ENCODE results near the gene BUD23. TPM values are rescaled to one million over a fixed set of nuclear protein-coding genes. Genes with fewer than 3 reads are reported as not detected.
A peak's percentile ranks its signal among the peaks of the same experiment; 100 is the strongest.

BUD23 gene
- total and polyA plus RNA-seq, 8 donors, result 17.4 to 71.9 (median 44.2) TPM

- no peak overlapping the region for H3K4me3 ChIP-seq
- no peaks in the 10 kb centered on the region for H3K9me3 ChIP-seq
- H3K27ac ChIP-seq, result peak overlapping the region in 2 of 5 donors; percentile 51 to 53
- peak in 1 of 2 donors; percentile 61 for DNase-seq
- H3K36me3 ChIP-seq, result peaks cover 0 to 32% (median 23%) of the 10 kb centered on the region in 4 donors
- no peaks in the 10 kb centered on the region for H3K27me3 ChIP-seq
- intact Hi-C loops (cut with DNase I; ENCODE audit: low total_unique reads), result no loop called here
- H3K4me1 ChIP-seq, result peaks cover 0 to 44% (median 41%) of the 10 kb centered on the region in 4 donors
- 54 to 73% (median 67%) methylated on average over 10 to 23 of the region's 23 CpGs for WGBS, 5 donors
- TF ChIP-seq POLR2A (IDR thresholded peaks at IDR 0.05) (no peak), CTCF (IDR thresholded peaks at IDR 0.05) (no peak), EP300 (IDR thresholded peaks at IDR 0.05) (no peak), POLR2AphosphoS5 (IDR thresholded peaks at IDR 0.05) (no peak)
Measured at GRCh38 chr7:73704640-73705550, 21.5 kb downstream of the BUD23 start.

GRCh38 chr7:73705551-73705920 is 22.1 kb downstream of the BUD23 start:
- TF ChIP-seq CTCF (IDR thresholded peaks at IDR 0.05) (no peak), POLR2AphosphoS5 (IDR thresholded peaks at IDR 0.05) (no peak), EP300 (IDR thresholded peaks at IDR 0.05) (no peak), POLR2A (IDR thresholded peaks at IDR 0.05) (no peak)
- intact Hi-C loops (cut with DNase I; ENCODE audit: low total_unique reads), result no loop called here
- H3K27ac ChIP-seq, result peak overlapping the region in 2 of 5 donors; percentile 27 to 53
- no peaks in the 10 kb centered on the region for H3K27me3 ChIP-seq
- no peak overlapping the region for H3K4me3 ChIP-seq
- no peaks in the 10 kb centered on the region for H3K9me3 ChIP-seq
- H3K36me3 ChIP-seq, result peaks cover 0 to 26% (median 17%) of the 10 kb centered on the region in 4 donors
- peaks cover 0 to 44% (median 41%) of the 10 kb centered on the region in 4 donors for H3K4me1 ChIP-seq
- DNase-seq, result no peak
- WGBS, 5 donors, result 85 to 92% (median 86%) methylated on average over 10 of the region's 10 CpGs

DNA sequence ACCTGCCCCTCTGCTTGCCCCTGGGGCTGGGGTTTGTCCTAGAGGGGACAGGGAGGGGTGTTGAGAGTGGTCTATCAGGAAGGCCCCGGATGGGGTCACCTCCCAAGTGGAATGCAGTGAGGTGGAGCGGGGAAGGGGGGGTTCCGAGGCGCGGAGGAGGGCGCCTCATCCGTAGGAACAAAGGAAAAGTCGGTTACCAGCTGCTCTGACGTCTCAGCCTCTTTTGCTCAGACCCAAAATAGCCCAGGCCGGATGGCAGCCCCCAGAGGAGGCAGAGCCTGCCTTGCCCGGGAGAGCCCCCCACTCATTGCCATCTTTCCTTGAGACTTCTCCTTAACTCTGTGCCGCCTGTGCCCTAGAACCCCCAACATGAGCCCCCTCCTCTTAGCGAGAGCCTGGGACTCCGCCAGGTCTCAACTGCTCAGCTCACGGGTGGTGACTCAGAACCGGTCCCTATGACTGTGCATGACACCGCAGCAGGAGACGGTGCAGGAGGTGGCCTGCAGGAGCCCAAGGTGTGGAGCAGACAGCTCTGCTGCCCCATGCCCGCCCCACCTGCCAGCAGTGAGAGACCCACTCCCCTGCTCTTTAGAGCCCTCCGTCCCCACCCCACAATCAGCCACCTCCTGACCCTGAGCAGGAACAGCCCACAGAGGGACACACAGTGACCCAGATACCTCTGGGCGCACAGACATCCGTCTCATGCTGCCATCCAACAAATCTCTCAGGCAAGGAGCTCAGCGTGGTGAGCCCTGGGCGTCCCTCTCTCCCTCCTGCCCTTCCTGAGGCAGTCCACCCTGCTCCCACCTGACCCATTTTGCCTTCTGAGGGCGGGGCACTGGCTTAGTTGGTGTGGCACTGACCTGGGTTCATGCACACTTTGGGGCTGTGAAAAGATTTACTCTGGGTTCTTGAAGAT is 23.0 kb downstream of the BUD23 start:
- 71 to 84% (median 78%) methylated on average over 21 to 25 of the region's 25 CpGs for WGBS, 5 donors
- peak overlapping the region in 4 of 5 donors; percentile 6 to 48 (median 32) for H3K27ac ChIP-seq

More for the DNA sequence above, 23.0 kb downstream of the BUD23 start:
- H3K27me3 ChIP-seq, result no peaks in the 10 kb centered on the region
- no peak overlapping the region for H3K4me3 ChIP-seq
- TF ChIP-seq EP300 (IDR thresholded peaks at IDR 0.05) (no peak), POLR2A (IDR thresholded peaks at IDR 0.05) (no peak), CTCF (IDR thresholded peaks at IDR 0.05) (no peak), POLR2AphosphoS5 (IDR thresholded peaks at IDR 0.05) (no peak)
- peak in 1 of 2 donors; percentile 19 for DNase-seq
- H3K36me3 ChIP-seq, result peaks cover 0 to 19% (median 14%) of the 10 kb centered on the region in 4 donors
- peaks cover 0 to 44% (median 41%) of the 10 kb centered on the region in 4 donors for H3K4me1 ChIP-seq
- intact Hi-C loops (cut with DNase I; ENCODE audit: low total_unique reads), result no loop called here
- no peaks in the 10 kb centered on the region for H3K9me3 ChIP-seq

Measured in stomach (tissue), 9 donors.